HG03520 (cell line): ENCODE results near the gene UBA6.
A peak's percentile ranks its signal among the peaks of the same experiment; 100 is the strongest.

ENCODE experiments used
- ATAC-seq: cut with Tn5 transposase; IDR thresholded peaks from one replicate; pipeline ENCODE4 v1.9.1; 2021; ENCODE audit warnings: mild to moderate bottlenecking, moderate library complexity; ENCODE audit not compliant: unreplicated experiment

The UBA6 gene

DNA sequence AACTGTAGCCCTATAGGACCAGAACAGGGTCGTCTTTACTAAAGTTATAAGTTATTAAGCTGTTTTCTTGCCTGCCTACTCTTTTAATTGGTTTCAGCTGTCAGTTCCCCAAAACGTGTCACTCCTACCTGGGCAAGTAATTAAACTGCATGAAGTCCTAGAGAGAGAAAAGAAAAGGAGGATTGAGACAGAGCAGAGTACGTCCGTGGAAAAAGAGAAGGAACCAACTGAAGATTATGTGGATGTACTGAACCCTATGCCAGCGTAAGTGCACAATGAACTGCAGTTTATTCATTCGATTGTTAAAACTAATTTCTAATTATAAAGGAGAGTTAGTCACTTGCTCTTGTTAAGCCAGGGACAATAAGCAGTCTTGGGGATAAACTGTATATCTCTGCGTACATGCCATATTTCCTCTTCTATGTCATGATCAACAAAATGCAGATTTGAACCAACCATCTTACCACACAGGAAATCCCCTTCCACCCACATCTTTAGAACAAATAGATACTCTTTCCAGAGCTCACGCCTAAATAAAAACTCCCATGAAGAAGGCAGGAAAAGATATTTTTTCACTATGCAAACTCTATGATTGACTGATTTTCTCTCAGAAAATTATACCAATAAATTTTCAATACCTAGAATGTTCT, 119.6 kb downstream of the UBA6 start:
- ATAC-seq = peak; percentile 44

DNA sequence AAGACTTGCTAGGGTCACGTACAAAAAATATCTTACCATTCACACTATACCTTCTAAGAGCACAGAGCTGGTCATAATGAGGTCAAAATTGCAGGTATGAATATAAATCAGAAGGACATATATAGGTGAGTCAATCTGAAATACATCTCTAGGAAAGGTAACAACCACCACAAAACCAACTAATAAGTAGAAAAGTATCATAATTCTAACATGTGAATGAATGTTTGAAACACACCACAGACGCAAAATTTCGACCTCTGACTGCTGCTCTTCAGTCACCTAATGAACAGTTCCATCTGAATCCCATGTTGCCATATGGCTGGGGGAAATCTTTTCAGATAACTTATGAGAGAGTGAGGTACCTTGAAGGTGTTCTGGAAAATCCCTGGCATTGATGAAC, 120.4 kb downstream of the UBA6 start:
- ATAC-seq = no peak

DNA sequence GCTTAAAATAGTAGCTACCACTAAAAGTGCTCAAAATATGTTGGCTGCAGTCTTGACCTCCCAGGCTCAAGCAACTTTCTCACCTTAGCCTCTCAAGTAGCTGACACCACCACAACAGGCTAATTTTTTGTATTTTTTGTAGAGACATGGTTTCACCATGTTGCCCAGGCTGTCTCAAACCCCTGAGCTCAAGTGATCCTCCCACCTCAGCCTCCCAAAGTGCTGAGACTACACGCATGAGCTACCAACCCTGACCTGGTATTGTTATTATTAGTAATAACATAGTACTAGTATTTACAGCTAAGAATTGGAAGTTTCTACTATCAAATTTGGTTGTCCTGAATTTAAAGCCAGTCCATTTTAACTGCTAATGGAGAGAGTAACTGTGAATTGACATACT, 124.4 kb downstream of the UBA6 start:
- peak; percentile 53 for ATAC-seq

DNA sequence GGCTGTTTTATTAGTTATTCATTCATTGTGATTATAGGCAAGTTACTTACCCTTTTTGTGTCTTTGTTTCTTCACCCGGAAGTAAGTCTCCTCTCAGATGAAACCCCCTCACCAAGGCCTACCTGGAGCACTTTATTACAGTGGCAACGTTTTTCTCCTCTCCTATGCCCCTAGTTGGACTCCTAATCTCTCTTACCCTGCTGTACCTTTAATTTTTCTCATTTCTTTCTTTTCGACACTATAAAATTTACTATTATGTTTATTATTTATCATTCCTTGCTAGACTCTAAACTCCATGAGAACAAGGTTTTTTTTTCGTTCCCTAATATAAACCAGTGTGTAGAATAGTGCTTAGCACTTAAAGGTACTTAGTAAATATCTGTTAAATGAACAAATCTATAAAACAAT, 124.9 kb downstream of the UBA6 start:
- no peak for ATAC-seq

DNA sequence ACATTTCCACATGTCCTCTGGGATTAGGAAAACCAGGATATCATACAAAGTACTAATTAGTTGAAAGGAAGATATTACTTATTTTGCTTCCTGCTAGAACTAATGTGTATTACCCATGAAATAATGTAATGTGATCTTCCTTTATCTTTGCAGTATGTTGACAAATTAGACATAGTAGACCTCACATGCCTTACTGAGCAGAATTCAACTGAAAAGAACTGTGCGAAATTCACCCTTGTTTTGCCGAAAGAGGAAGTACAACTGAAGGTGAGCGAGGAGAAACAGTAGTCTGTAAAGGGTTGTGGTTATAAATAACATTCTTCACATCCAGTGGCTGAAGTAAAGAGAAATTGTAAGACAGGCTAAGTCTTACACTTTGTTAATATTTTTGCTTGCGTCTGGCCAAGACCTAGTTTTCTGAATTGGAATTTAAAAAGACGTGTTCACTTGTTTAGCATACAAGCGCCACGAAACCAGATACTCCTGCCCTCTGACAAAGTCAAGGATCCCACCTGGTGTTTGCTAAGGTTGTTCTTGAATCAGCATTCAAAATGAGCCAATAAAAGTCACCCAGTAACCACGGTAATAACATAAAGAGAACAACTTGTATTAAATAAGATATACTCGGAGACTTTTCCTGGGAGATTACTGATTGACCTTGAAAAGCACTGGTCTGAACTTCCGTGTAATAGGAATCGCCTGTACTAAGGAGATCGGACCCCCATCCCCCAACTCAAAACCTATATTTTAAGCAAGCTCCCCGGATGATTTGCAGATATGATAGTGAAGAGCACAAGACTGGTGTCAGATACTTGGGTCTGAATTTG, 125.5 kb downstream of the UBA6 start:
- peak; percentile 92 for ATAC-seq

DNA sequence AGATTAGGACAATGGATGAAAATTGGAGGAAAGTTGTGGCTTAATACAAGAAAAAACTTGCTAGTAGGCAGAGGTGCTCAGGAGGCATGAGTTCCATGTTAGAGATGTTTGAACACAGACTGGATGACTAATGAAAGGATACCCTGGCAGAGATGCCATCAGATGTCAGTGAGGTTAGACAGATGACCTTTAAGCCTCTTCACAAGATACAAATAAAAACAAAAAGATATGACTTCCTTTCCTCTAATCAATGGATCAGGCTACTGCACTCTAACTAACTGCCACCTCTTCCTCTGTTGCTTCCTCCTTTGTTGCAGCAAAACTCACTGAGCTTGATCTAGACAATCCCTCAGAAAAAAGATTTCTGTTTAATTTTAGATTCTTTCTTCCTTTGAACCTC, 127.8 kb downstream of the UBA6 start:
- ATAC-seq = no peak

DNA sequence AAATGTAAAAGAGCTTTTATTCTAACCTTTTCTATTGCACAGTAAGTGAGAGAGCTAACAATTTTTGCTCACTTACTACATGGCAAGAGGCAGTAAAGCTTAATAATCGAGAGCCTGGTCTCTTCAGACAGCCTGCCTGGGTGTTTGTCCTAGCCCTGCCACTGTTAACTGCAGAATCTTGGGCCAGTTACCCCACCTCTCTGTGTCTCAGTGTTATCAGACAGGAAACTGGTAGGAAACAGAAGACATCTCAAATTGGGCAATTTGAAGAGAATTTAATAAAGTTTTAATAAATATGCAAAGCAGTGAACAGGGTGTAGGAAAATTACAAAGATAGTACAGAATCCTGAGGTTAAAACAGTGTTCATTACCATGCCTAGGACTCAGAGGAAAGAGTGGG, 129.0 kb downstream of the UBA6 start:
- no peak for ATAC-seq

DNA sequence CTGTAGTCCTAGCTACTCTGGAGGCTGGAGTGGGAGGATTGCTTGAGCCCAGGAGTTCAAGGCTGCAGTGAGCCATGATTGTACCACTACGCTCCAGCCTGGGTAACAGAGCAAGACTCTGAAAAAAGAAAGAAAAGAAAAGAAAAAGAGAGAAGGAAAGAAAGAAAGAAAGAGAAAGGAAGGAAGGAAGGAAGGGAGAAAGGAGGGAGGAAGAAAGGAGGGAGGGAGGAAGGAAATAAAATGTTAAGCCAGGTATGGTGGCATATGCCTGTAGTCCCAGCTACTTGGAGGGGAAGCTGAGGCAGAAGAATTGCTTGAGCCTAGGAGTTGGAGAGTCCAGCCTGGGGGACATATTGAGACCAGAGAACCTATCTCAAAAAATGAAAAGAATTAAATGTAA, 130.4 kb downstream of the UBA6 start:
- ATAC-seq = no peak

DNA sequence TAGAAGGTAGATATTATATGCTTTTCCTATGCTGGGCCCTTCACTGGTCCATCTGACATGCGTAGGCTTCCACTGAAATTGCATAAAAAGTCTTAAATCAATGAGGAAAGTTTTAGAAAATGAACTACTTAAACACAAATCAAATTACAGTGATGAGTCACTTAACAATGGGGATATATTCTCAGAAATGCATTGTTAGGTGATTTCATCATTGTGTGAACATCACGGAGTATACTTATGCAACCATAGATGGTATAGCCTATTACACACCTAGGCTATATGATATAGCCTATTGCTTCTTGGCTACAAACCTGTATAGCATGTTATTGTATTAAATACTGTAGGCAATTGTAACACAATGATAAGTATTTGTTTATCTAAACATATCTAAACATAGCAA, 132.1 kb downstream of the UBA6 start:
- ATAC-seq = no peak

DNA sequence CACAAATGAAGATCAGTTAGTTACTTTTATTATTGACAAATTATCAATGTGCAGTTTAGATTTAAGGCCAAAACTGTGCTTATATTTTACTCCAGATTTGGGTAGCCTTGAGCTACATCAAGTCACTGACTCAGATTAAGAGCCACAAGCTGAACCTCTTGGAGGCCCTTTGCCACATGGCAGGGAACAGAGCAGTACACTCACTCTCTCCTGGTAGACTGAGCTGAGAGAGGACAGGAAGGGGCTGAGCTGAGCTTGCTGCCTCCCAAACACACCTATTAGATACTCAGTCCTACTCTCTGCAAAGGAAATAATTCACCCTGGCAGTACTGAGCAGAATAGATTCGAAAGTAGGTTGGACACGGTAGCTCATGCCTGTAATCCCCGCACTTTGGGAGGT, 134.6 kb downstream of the UBA6 start:
- no peak for ATAC-seq

DNA sequence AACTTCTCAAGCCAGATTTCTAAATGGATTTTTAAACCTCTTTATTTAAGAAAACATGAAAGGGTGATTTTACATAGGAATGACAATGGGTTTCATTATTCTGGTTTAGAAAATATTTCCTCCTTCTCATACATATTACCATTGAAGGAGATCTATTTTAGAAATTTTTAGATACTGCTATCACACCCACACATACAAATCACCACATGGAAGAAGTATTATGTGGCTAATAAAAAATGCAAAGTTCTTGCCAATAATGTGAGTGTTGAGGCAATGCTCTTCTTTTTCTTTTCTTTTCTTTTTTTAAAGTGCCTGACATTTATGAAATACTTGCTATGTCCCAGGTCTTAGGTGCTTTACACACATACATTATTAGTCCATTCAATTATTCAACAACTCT, 135.7 kb downstream of the UBA6 start:
- no peak for ATAC-seq
